ENCODE results near the gene ASPG. TPM values are rescaled to one million over a fixed set of nuclear protein-coding genes. Genes with fewer than 3 reads are reported as not detected.

ASPG gene
- total and polyA plus RNA-seq, 2 experiments from 2014 or later, result not detected

DNA sequence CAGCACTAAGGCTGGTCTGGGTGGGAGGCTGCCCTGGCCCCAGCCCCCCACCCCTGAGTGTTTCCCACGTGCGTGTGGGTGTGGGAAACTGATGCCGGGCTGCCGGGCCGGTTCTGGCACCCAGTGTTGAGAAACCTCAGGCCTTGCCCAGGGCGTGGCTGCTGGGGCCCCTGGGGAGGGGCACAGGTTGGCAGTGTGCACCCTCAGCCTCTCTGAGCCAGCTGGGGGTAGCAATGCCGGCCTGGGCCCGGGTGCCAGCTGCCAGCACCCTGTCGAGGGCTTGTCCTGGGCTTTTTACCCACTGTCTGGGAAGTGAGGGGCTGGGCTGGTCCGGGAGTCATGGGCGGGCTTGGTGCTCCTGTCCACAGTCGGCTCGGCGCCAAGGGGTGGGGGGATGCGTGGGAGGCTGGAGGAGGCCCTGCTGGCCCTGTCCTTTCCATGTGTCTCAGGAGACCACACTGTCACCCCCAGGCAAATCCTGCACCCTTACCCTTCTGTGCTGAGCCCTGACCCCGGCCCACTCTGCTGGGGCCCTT lies 15.7 kb downstream of the ASPG start:
- H3K27me3 ChIP-seq (replicated peaks; ENCODE audit: insufficient read depth), result no peaks in the 10 kb centered on the region; the same call in 1 of the 2 replicates
- DNase-seq, result no peak
- H3K36me3 ChIP-seq (ENCODE audit: low read depth), result no peaks in the 10 kb centered on the region
- H3K4me1 ChIP-seq (ENCODE audit: insufficient read depth), result no peaks in the 10 kb centered on the region
- H3K9me2 ChIP-seq (ENCODE audit: insufficient read depth), result no peaks in the 10 kb centered on the region
- no peak overlapping the region for H2AFZ ChIP-seq
- TF ChIP-seq EZH2phosphoT487 (IDR thresholded peaks at IDR 0.05; ENCODE audit: insufficient read depth, low read depth) (no peak), EZH2 (IDR thresholded peaks at IDR 0.05; ENCODE audit: insufficient read depth, poor library complexity, severe bottlenecking) (no peak)
- H4K20me1 ChIP-seq (ENCODE audit: insufficient read depth), result no peaks in the 10 kb centered on the region
- no peak overlapping the region for H3K4me3 ChIP-seq
- WGBS, 2 experiments (ENCODE audit: low coverage in 1 of 2, low lambda C conversion rate in 2 of 2, missing lambda C conversion rate in 2 of 2), result 20 to 35% methylated on average over 10 of the region's 16 CpGs
- H3K9ac ChIP-seq, result no peak overlapping the region
- no peak overlapping the region for H3K27ac ChIP-seq
- in situ Hi-C loops (cut with MboI), result no loop called here
- H3K4me2 ChIP-seq (ENCODE audit: unreplicated experiment), result no peak overlapping the region
- no peaks in the 10 kb centered on the region for H3F3A ChIP-seq (ENCODE audit: insufficient read depth)
- no peaks in the 10 kb centered on the region for H3K79me2 ChIP-seq (ENCODE audit: insufficient read depth)
- H3K9me3 ChIP-seq (ENCODE audit: low read depth), result no peaks in the 10 kb centered on the region

DNA sequence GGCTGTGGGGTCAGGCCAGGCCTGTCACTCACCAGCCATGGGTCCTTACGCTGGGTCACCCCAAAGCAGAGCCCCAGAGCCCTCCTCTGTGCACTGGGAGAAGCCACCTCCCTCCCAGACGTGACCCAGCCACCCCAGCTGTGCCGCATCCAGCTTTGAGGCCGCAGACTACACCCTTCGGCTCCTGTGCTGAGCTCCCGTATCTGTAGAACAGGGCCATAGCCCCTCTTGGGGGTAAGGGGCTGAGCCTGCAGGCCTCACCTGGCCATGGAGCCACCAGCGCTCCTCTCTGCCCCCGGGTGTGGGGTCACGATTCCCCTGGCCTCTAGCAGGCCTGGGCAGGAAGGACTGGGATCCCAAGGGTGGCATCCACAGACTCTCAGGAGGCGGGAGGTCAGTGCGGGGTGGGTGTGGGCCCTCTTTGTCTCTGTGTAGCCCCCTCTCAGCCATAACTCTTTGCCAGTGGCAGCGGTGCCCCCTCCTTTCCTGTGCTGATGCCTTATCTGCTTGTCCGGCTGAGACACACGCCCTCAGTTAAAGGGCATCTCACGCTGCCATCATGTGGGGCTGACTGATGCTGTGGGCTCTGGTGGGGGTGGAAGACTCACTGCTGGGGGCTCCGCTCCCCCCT lies 16.3 kb downstream of the ASPG start:
- H3K9me3 ChIP-seq (ENCODE audit: low read depth), result no peaks in the 10 kb centered on the region
- H3K27me3 ChIP-seq (replicated peaks; ENCODE audit: insufficient read depth), result no peaks in the 10 kb centered on the region; the same call in 1 of the 2 replicates
- no peak overlapping the region for H3K27ac ChIP-seq
- no peaks in the 10 kb centered on the region for H3K4me1 ChIP-seq (ENCODE audit: insufficient read depth)
- no peak for DNase-seq
- H3K4me3 ChIP-seq, result no peak overlapping the region
- TF ChIP-seq EZH2phosphoT487 (IDR thresholded peaks at IDR 0.05; ENCODE audit: insufficient read depth, low read depth) (no peak), EZH2 (IDR thresholded peaks at IDR 0.05; ENCODE audit: insufficient read depth, poor library complexity, severe bottlenecking) (no peak)
- no peaks in the 10 kb centered on the region for H4K20me1 ChIP-seq (ENCODE audit: insufficient read depth)
- H3K4me2 ChIP-seq (ENCODE audit: unreplicated experiment), result no peak overlapping the region
- H2AFZ ChIP-seq, result no peak overlapping the region
- in situ Hi-C loops (cut with MboI), result no loop called here
- H3F3A ChIP-seq (ENCODE audit: insufficient read depth), result no peaks in the 10 kb centered on the region
- no peaks in the 10 kb centered on the region for H3K36me3 ChIP-seq (ENCODE audit: low read depth)
- no peak overlapping the region for H3K9ac ChIP-seq
- no peaks in the 10 kb centered on the region for H3K79me2 ChIP-seq (ENCODE audit: insufficient read depth)
- H3K9me2 ChIP-seq (ENCODE audit: insufficient read depth), result no peaks in the 10 kb centered on the region
- WGBS, 2 experiments (ENCODE audit: low coverage in 1 of 2, low lambda C conversion rate in 2 of 2, missing lambda C conversion rate in 2 of 2), result 60 to 62% methylated on average over 14 to 16 of the region's 16 CpGs

DNA sequence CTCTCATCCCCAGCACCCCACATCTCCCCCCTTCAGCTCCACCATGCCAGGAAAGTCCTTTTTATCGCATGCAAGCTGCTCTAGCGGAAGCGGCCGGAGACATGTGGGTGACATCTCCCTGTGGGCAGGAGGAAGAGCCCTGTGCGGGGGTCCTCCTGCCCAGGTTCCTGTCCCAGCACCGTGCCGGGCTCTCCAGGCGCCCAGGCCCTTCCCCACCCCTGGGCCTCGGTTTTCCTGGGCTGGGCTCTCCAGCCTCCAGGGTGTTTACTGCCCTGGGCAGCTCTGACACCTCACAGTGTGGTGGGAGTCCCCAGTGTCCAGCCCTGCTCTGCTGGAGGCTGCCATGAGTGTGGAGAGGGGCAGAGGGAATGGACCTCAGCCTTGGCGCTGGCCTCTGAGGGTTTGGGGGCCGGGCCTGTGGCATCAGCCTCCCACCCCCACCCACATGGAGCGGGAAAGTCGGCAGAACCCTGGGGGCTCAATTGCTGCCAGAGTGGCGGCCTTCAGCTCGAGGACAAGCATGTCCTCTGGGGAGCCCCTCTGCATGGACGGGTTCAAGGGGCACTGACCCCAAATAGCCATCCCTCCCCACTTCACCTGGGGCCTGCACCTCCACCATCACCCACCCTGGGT lies 16.9 kb downstream of the ASPG start:
- Histone ChIP-seq H3K9me3 (ENCODE audit: low read depth) (no peaks in the 10 kb centered on the region), H3K36me3 (ENCODE audit: low read depth) (no peaks in the 10 kb centered on the region), H3K27me3 (replicated peaks; ENCODE audit: insufficient read depth) (no peaks in the 10 kb centered on the region; the same call in 1 of the 2 replicates), H3K4me1 (ENCODE audit: insufficient read depth) (no peaks in the 10 kb centered on the region), H3K79me2 (ENCODE audit: insufficient read depth) (no peaks in the 10 kb centered on the region), H3K4me3 (no peak overlapping the region), H3K27ac (no peak overlapping the region), H3K4me2 (ENCODE audit: unreplicated experiment) (no peak overlapping the region), H3K9ac (no peak overlapping the region), H2AFZ (no peak overlapping the region), H3K9me2 (ENCODE audit: insufficient read depth) (no peaks in the 10 kb centered on the region), H4K20me1 (ENCODE audit: insufficient read depth) (no peaks in the 10 kb centered on the region), H3F3A (ENCODE audit: insufficient read depth) (no peaks in the 10 kb centered on the region)
- 49 to 56% methylated on average over 11 to 15 of the region's 16 CpGs for WGBS, 2 experiments (ENCODE audit: low coverage in 1 of 2, low lambda C conversion rate in 2 of 2, missing lambda C conversion rate in 2 of 2)
- in situ Hi-C loops (cut with MboI), result no loop called here
- TF ChIP-seq EZH2phosphoT487 (IDR thresholded peaks at IDR 0.05; ENCODE audit: insufficient read depth, low read depth) (no peak), EZH2 (IDR thresholded peaks at IDR 0.05; ENCODE audit: insufficient read depth, poor library complexity, severe bottlenecking) (no peak)
- no peak for DNase-seq

DNA sequence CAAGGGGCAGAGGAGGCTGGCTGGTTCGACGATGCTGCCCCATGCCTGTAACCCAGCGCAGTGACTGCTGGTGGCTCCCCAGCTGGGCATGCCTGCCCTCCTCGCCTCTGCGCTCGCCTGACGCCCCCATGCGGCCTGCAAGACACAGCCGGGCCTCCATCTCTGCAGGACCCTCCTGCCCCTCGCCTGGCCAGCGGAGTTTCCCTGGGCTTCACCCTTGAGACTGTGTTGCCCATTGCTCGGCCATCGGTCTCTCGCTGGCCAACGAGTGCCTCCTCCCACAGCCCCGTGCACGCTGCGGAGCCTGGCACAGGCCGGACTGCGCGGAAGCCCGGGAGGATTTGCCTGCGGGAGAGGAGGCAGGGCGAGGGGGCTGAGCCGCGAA lies 17.6 kb downstream of the ASPG start:
- TF ChIP-seq EZH2phosphoT487 (IDR thresholded peaks at IDR 0.05; ENCODE audit: insufficient read depth, low read depth) (no peak), EZH2 (IDR thresholded peaks at IDR 0.05; ENCODE audit: insufficient read depth, poor library complexity, severe bottlenecking) (no peak)
- no peak overlapping the region for H2AFZ ChIP-seq
- no peaks in the 10 kb centered on the region for H3K79me2 ChIP-seq (ENCODE audit: insufficient read depth)
- H3K27me3 ChIP-seq (replicated peaks; ENCODE audit: insufficient read depth), result no peaks in the 10 kb centered on the region; the same call in 1 of the 2 replicates
- H3K9me3 ChIP-seq (ENCODE audit: low read depth), result no peaks in the 10 kb centered on the region
- WGBS, 2 experiments (ENCODE audit: low coverage in 1 of 2, low lambda C conversion rate in 2 of 2, missing lambda C conversion rate in 2 of 2), result 59 to 60% methylated on average over 21 to 26 of the region's 26 CpGs
- H3F3A ChIP-seq (ENCODE audit: insufficient read depth), result no peaks in the 10 kb centered on the region
- DNase-seq, result no peak
- in situ Hi-C loops (cut with MboI), result no loop called here
- H3K4me2 ChIP-seq (ENCODE audit: unreplicated experiment), result no peak overlapping the region
- no peaks in the 10 kb centered on the region for H3K4me1 ChIP-seq (ENCODE audit: insufficient read depth)
- H4K20me1 ChIP-seq (ENCODE audit: insufficient read depth), result no peaks in the 10 kb centered on the region
- no peak overlapping the region for H3K27ac ChIP-seq
- no peaks in the 10 kb centered on the region for H3K9me2 ChIP-seq (ENCODE audit: insufficient read depth)
- H3K4me3 ChIP-seq, result no peak overlapping the region
- no peak overlapping the region for H3K9ac ChIP-seq
- H3K36me3 ChIP-seq (ENCODE audit: low read depth), result no peaks in the 10 kb centered on the region

Measured in GM23248 (cell line).